GM23338 (cell line): ENCODE data around the gene MAPKAPK3. TPM values are rescaled to one million over a fixed set of nuclear protein-coding genes. Genes with fewer than 3 reads are reported as not detected.
"Not testable (repeated sequence)": the region's sequence is repeated elsewhere in the genome, so short reads cannot be mapped to it uniquely, and the experiment has no call there.

Experiments
- ATAC-seq: fragments of 200-7000 bp; cut with Tn5 transposase; 3 replicates; pipeline ENCODE4 v1.9.1; 2020
- DNase-seq: peaks from one replicate; pipeline ENCODE4 v3.0.0-alpha.2; 2015; ENCODE audit warnings: low spot score
- H2AFZ ChIP-seq: fragments of 200-600 bp; sonication (generic); 2 replicates; pipeline ENCODE4 v1.8.0; 2016; ENCODE audit warnings: antibody characterized with exemption, mild to moderate bottlenecking, moderate library complexity
- H3F3A ChIP-seq: fragments of 200-600 bp; sonication (generic); replicated peaks from 2 replicates; pipeline ENCODE4 v1.8.0; 2017; ENCODE audit warnings: antibody characterized with exemption, mixed run types, low read depth
- H3K27ac ChIP-seq: fragments of 200-600 bp; sonication (generic); 2 replicates; pipeline ENCODE4 v1.6.1; 2016; ENCODE audit warnings: low read depth
- H3K27me3 ChIP-seq: fragments of 200-600 bp; sonication (generic); 2 replicates; pipeline ENCODE4 v1.8.0; 2016; ENCODE audit warnings: mild to moderate bottlenecking, mixed run types, moderate library complexity; ENCODE audit not compliant: insufficient read depth
- H3K36me3 ChIP-seq: fragments of 200-600 bp; sonication (generic); 2 replicates; pipeline ENCODE4 v1.8.0; 2016; ENCODE audit warnings: mild to moderate bottlenecking; ENCODE audit not compliant: insufficient read depth
- H3K4me1 ChIP-seq: fragments of 200-600 bp; sonication (generic); 2 replicates; pipeline ENCODE4 v1.8.0; 2016; ENCODE audit warnings: mild to moderate bottlenecking, moderate library complexity; ENCODE audit not compliant: insufficient read depth
- H3K4me2 ChIP-seq: fragments of 200-600 bp; sonication (generic); 2 replicates; pipeline ENCODE4 v1.7.1; 2017; ENCODE audit warnings: mixed run types
- H3K4me3 ChIP-seq: fragments of 200-600 bp; sonication (generic); 2 replicates; pipeline ENCODE4 v1.6.1; 2016; ENCODE audit warnings: mixed run types
- H3K79me2 ChIP-seq: fragments of 200-600 bp; sonication (generic); replicated peaks from 2 replicates; pipeline ENCODE4 v1.8.0; 2017; ENCODE audit warnings: mild to moderate bottlenecking; ENCODE audit not compliant: insufficient read depth
- H3K9me2 ChIP-seq: fragments of 200-600 bp; sonication (generic); 2 replicates; pipeline ENCODE4 v1.8.0; 2017; ENCODE audit not compliant: insufficient read depth
- H4K20me1 ChIP-seq: fragments of 200-600 bp; sonication (generic); replicated peaks from 2 replicates; pipeline ENCODE4 v1.8.0; 2017; ENCODE audit warnings: mild to moderate bottlenecking; ENCODE audit not compliant: insufficient read depth
- H3K27ac Mint-ChIP-seq: 2 replicates; pipeline ENCODE4 v1.8.0; 2020; ENCODE audit warnings: inconsistent platforms, mild to moderate bottlenecking, moderate library complexity, mixed read lengths
- H3K27me3 Mint-ChIP-seq: 3 replicates; pipeline ENCODE4 v1.8.0; 2022; ENCODE audit warnings: low read depth, mild to moderate bottlenecking, moderate library complexity, mixed read lengths, inconsistent platforms; ENCODE audit not compliant: insufficient read depth, poor library complexity
- H3K36me3 Mint-ChIP-seq: 3 replicates; pipeline ENCODE4 v1.8.0; 2021; ENCODE audit warnings: low read depth, mild to moderate bottlenecking, inconsistent platforms, moderate library complexity, mixed read lengths
- H3K4me1 Mint-ChIP-seq: 3 replicates; pipeline ENCODE4 v1.8.0; 2020; ENCODE audit warnings: mild to moderate bottlenecking, inconsistent platforms, mixed read lengths
- H3K4me3 Mint-ChIP-seq: 3 replicates; pipeline ENCODE4 v1.8.0; 2021; ENCODE audit warnings: moderate library complexity, mild to moderate bottlenecking, inconsistent platforms, mixed read lengths
- H3K9me3 Mint-ChIP-seq: 3 replicates; pipeline ENCODE4 v1.8.0; 2020; ENCODE audit warnings: moderate library complexity, mild to moderate bottlenecking, inconsistent platforms, mixed read lengths
- CREB1 ChIP-seq: fragments of 250-450 bp; sonication (Bioruptor Pico); IDR thresholded peaks from 2 replicates; pipeline ENCODE4 v1.5.0; 2020; ENCODE audit warnings: low read depth, mild to moderate bottlenecking, moderate library complexity
- EZH2 ChIP-seq: fragments of 200-600 bp; sonication (generic); IDR thresholded peaks from one replicate; pipeline ENCODE4 v1.8.0; 2017; ENCODE audit warnings: antibody characterized with exemption, mild to moderate bottlenecking, low read depth; ENCODE audit not compliant: unreplicated experiment
- JUNB ChIP-seq: IDR thresholded peaks from one replicate; pipeline ENCODE4 v1.6.1; 2016; ENCODE audit warnings: antibody characterized with exemption; ENCODE audit not compliant: unreplicated experiment
- POLR2AphosphoS5 ChIP-seq: IDR thresholded peaks from 2 replicates; pipeline ENCODE4 v1.6.1; 2016; ENCODE audit warnings: antibody characterized with exemption, low read depth
- STAT1 ChIP-seq: IDR thresholded peaks from one replicate; pipeline ENCODE4 v1.6.1; 2016; ENCODE audit warnings: antibody characterized with exemption; ENCODE audit not compliant: unreplicated experiment
- ZNF114 ChIP-seq: fragments of 250-450 bp; sonication (Bioruptor Pico); IDR thresholded peaks from 2 replicates; pipeline ENCODE4 v1.5.0; 2020; ENCODE audit warnings: mild to moderate bottlenecking, moderate library complexity
- ZNF331 ChIP-seq: fragments of 250-450 bp; sonication (Bioruptor Pico); IDR thresholded peaks from 2 replicates; pipeline ENCODE4 v1.5.0; 2020; ENCODE audit warnings: low read depth, mild to moderate bottlenecking, moderate library complexity
- polyA plus RNA-seq: library from polyadenylated mRNA; unstranded; fragments of >200 nt; fragmentation: Nextera tagmentation; extraction: Ambion mirVana; gene quantifications from 2 replicates; pipeline ENCODE4 v1.2.1, GENCODE V29; 2016
- total RNA-seq: library from RNA; depleted of rRNA; stranded (reverse); fragments of >200 nt; shearing (Covaris generic); gene quantifications from 2 replicates; pipeline ENCODE4 v1.2.3, GENCODE V29; 2014
- TF ChIP-seq, protein P1 (sequence below), 2 experiments: fragments of 200-600 bp in 1 of 2; sonication (generic) in 1 of 2; conservative IDR thresholded peaks; 2 replicates each; pipeline versions ENCODE4 v1.5.1 to v1.6.1; 2016 to 2017; ENCODE audit warnings: antibody characterized with exemption in 2 of 2, low read depth in 2 of 2, mild to moderate bottlenecking in 2 of 2, moderate library complexity in 1 of 2
- TF ChIP-seq, protein P2 (sequence below): IDR thresholded peaks from one replicate; pipeline ENCODE4 v1.6.1; 2018; ENCODE audit warnings: antibody characterized with exemption; ENCODE audit not compliant: unreplicated experiment
- TF ChIP-seq, protein P3 (sequence below): fragments of 250-450 bp; sonication (Bioruptor Pico); IDR thresholded peaks from 2 replicates; pipeline ENCODE4 v1.5.0; 2020; ENCODE audit warnings: mild to moderate bottlenecking, moderate library complexity
- TF ChIP-seq, protein P4 (sequence below): IDR thresholded peaks from 2 replicates; pipeline ENCODE4 v1.6.1; 2016; ENCODE audit warnings: antibody characterized with exemption

The MAPKAPK3 gene
- total and polyA plus RNA-seq, 2 experiments from 2014 or later, result 16.5 to 51.1 TPM

DNA sequence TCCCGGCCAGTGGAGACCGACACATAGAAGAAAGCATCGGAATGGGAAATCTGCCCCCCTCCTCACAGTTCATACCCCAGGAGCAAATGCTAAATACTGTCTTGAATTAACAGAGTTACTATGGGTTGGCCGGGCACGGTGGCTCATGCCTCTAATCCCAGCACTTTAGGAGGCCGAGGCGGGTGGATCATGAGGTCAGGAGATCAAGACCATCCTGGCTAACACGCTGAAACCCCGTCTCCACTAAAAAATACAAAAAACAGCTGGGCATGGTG lies 48.8 kb downstream of the MAPKAPK3 start:
- H3K27ac ChIP-seq, H3K4me3 Mint-ChIP-seq, H3K9me2 ChIP-seq, H3K27ac Mint-ChIP-seq, H3K4me1 ChIP-seq, H3K9me3 Mint-ChIP-seq, H4K20me1 ChIP-seq, H3K27me3 ChIP-seq, H3K4me2 ChIP-seq, H3K27me3 Mint-ChIP-seq, H3F3A ChIP-seq, H3K79me2 ChIP-seq, H2AFZ ChIP-seq, ATAC-seq, H3K4me3 ChIP-seq, H3K36me3 ChIP-seq, H3K4me1 Mint-ChIP-seq, DNase-seq, H3K36me3 Mint-ChIP-seq: not testable (repeated sequence)

DNA sequence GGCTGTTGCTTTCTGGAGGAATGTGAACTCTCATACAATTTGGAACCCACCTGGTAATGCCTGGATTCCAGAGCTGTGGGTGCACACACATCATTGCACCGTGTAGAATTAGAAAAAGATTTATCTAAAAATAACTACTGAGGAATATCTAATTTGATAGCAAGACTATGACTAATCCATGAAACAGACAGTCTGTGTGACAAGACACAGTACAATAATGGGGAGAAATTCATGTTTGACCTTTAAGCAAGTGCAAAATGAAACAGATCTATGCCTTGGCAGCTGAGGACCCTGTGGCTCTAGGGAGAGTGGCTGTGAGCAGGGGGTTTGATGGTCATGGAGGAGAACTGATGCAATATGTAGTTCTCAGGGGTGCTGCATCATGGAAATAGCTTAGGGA lies 49.9 kb downstream of the MAPKAPK3 start:
- H3K27me3 Mint-ChIP-seq, result peaks cover 6% of the 10 kb centered on the region
- no peaks in the 10 kb centered on the region for H3K9me3 Mint-ChIP-seq
- Histone ChIP-seq H2AFZ (peak overlapping the region; percentile 56; the same call in 1 of the 2 replicates), H4K20me1 (no peaks in the 10 kb centered on the region), H3F3A (no peaks in the 10 kb centered on the region), H3K27ac (no peak overlapping the region), H3K9me2 (no peaks in the 10 kb centered on the region), H3K4me3 (no peak overlapping the region), H3K79me2 (no peaks in the 10 kb centered on the region), H3K4me2 (no peak overlapping the region), H3K36me3 (no peaks in the 10 kb centered on the region), H3K27me3 (peaks cover under 1% of the 10 kb centered on the region; the same call in 1 of the 2 replicates), H3K4me1 (no peaks in the 10 kb centered on the region)
- no peak for DNase-seq
- H3K36me3 Mint-ChIP-seq, result no peaks in the 10 kb centered on the region
- peaks cover 10% of the 10 kb centered on the region for H3K4me1 Mint-ChIP-seq
- no peak overlapping the region for H3K4me3 Mint-ChIP-seq
- no peak overlapping the region for H3K27ac Mint-ChIP-seq
- ATAC-seq, result no peak
- TF ChIP-seq ZNF114 (CRISPR knock-in tag), result no peak
- TF ChIP-seq, protein P1, sequence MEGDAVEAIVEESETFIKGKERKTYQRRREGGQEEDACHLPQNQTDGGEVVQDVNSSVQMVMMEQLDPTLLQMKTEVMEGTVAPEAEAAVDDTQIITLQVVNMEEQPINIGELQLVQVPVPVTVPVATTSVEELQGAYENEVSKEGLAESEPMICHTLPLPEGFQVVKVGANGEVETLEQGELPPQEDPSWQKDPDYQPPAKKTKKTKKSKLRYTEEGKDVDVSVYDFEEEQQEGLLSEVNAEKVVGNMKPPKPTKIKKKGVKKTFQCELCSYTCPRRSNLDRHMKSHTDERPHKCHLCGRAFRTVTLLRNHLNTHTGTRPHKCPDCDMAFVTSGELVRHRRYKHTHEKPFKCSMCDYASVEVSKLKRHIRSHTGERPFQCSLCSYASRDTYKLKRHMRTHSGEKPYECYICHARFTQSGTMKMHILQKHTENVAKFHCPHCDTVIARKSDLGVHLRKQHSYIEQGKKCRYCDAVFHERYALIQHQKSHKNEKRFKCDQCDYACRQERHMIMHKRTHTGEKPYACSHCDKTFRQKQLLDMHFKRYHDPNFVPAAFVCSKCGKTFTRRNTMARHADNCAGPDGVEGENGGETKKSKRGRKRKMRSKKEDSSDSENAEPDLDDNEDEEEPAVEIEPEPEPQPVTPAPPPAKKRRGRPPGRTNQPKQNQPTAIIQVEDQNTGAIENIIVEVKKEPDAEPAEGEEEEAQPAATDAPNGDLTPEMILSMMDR (conservative IDR thresholded peaks at IDR 0.05; ENCODE audit: low read depth in 2 of 2), result no peak
- TF ChIP-seq, protein P2, sequence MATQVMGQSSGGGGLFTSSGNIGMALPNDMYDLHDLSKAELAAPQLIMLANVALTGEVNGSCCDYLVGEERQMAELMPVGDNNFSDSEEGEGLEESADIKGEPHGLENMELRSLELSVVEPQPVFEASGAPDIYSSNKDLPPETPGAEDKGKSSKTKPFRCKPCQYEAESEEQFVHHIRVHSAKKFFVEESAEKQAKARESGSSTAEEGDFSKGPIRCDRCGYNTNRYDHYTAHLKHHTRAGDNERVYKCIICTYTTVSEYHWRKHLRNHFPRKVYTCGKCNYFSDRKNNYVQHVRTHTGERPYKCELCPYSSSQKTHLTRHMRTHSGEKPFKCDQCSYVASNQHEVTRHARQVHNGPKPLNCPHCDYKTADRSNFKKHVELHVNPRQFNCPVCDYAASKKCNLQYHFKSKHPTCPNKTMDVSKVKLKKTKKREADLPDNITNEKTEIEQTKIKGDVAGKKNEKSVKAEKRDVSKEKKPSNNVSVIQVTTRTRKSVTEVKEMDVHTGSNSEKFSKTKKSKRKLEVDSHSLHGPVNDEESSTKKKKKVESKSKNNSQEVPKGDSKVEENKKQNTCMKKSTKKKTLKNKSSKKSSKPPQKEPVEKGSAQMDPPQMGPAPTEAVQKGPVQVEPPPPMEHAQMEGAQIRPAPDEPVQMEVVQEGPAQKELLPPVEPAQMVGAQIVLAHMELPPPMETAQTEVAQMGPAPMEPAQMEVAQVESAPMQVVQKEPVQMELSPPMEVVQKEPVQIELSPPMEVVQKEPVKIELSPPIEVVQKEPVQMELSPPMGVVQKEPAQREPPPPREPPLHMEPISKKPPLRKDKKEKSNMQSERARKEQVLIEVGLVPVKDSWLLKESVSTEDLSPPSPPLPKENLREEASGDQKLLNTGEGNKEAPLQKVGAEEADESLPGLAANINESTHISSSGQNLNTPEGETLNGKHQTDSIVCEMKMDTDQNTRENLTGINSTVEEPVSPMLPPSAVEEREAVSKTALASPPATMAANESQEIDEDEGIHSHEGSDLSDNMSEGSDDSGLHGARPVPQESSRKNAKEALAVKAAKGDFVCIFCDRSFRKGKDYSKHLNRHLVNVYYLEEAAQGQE, result no peak
- TF ChIP-seq ZNF331, result no peak
- TF ChIP-seq STAT1, result no peak
- TF ChIP-seq CREB1 (CRISPR knock-in tag), result no peak
- TF ChIP-seq JUNB, result no peak
- TF ChIP-seq POLR2AphosphoS5, result no peak
- no peak for TF ChIP-seq EZH2
- TF ChIP-seq, protein P3, sequence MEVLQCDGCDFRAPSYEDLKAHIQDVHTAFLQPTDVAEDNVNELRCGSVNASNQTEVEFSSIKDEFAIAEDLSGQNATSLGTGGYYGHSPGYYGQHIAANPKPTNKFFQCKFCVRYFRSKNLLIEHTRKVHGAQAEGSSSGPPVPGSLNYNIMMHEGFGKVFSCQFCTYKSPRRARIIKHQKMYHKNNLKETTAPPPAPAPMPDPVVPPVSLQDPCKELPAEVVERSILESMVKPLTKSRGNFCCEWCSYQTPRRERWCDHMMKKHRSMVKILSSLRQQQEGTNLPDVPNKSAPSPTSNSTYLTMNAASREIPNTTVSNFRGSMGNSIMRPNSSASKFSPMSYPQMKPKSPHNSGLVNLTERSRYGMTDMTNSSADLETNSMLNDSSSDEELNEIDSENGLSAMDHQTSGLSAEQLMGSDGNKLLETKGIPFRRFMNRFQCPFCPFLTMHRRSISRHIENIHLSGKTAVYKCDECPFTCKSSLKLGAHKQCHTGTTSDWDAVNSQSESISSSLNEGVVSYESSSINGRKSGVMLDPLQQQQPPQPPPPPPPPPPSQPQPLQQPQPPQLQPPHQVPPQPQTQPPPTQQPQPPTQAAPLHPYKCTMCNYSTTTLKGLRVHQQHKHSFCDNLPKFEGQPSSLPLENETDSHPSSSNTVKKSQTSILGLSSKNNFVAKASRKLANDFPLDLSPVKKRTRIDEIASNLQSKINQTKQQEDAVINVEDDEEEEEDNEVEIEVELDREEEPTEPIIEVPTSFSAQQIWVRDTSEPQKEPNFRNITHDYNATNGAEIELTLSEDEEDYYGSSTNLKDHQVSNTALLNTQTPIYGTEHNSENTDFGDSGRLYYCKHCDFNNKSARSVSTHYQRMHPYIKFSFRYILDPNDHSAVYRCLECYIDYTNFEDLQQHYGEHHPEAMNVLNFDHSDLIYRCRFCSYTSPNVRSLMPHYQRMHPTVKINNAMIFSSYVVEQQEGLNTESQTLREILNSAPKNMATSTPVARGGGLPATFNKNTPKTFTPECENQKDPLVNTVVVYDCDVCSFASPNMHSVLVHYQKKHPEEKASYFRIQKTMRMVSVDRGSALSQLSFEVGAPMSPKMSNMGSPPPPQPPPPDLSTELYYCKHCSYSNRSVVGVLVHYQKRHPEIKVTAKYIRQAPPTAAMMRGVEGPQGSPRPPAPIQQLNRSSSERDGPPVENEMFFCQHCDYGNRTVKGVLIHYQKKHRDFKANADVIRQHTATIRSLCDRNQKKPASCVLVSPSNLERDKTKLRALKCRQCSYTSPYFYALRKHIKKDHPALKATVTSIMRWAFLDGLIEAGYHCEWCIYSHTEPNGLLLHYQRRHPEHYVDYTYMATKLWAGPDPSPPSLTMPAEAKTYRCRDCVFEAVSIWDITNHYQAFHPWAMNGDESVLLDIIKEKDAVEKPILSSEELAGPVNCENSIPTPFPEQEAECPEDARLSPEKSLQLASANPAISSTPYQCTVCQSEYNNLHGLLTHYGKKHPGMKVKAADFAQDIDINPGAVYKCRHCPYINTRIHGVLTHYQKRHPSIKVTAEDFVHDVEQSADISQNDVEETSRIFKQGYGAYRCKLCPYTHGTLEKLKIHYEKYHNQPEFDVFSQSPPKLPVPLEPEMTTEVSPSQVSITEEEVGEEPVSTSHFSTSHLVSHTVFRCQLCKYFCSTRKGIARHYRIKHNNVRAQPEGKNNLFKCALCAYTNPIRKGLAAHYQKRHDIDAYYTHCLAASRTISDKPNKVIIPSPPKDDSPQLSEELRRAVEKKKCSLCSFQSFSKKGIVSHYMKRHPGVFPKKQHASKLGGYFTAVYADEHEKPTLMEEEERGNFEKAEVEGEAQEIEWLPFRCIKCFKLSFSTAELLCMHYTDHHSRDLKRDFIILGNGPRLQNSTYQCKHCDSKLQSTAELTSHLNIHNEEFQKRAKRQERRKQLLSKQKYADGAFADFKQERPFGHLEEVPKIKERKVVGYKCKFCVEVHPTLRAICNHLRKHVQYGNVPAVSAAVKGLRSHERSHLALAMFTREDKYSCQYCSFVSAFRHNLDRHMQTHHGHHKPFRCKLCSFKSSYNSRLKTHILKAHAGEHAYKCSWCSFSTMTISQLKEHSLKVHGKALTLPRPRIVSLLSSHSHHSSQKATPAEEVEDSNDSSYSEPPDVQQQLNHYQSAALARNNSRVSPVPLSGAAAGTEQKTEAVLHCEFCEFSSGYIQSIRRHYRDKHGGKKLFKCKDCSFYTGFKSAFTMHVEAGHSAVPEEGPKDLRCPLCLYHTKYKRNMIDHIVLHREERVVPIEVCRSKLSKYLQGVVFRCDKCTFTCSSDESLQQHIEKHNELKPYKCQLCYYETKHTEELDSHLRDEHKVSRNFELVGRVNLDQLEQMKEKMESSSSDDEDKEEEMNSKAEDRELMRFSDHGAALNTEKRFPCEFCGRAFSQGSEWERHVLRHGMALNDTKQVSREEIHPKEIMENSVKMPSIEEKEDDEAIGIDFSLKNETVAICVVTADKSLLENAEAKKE (CRISPR knock-in tag), result no peak
- TF ChIP-seq, protein P4, sequence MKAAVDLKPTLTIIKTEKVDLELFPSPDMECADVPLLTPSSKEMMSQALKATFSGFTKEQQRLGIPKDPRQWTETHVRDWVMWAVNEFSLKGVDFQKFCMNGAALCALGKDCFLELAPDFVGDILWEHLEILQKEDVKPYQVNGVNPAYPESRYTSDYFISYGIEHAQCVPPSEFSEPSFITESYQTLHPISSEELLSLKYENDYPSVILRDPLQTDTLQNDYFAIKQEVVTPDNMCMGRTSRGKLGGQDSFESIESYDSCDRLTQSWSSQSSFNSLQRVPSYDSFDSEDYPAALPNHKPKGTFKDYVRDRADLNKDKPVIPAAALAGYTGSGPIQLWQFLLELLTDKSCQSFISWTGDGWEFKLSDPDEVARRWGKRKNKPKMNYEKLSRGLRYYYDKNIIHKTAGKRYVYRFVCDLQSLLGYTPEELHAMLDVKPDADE, result no peak
